GM12878 (cell line): Measurements from ENCODE around the gene EVI5L. TPM values are rescaled to one million over a fixed set of nuclear protein-coding genes. Genes with fewer than 3 reads are reported as not detected.

Source experiments
- ATAC-seq: fragments of 200-7000 bp; cut with Tn5 transposase; 3 replicates; pipeline ENCODE4 v1.9.1; 2020; ENCODE audit warnings: mild to moderate bottlenecking, moderate library complexity
- BruUV-seq: library from RNA; stranded (reverse); fragments of 400-500 nt; replicated peaks from 2 replicates; lab custom pipeline; 2021; lab: Mats Ljungman, UMichigan
- CTCF ChIA-PET: fragments of 300-600 bp; sonication (Branson Sonifier 250); formaldehyde crosslinking; extraction: SDS; loops from one replicate; lab custom pipeline; 2021; ENCODE audit warnings: inconsistent platforms; lab: Yijun Ruan, JAX
- POLR2A ChIA-PET: fragments of 350-600 bp; formaldehyde crosslinking; extraction: SDS; loops from one replicate; lab custom pipeline; 2021; ENCODE audit warnings: inconsistent platforms; lab: Charles Lee
- RAD21 ChIA-PET: fragments of 300-600 bp; sonication (Branson Sonifier 250); formaldehyde crosslinking; loops from one replicate; lab custom pipeline; 2023; ENCODE audit warnings: antibody characterized with exemption; ENCODE audit not compliant: unreplicated experiment; lab: Charles Lee
- SMC1A ChIA-PET: fragments of 300-600 bp; sonication (Branson Sonifier 250); formaldehyde crosslinking; loops from one replicate; lab custom pipeline; 2023; ENCODE audit not compliant: unreplicated experiment, uncharacterized antibody; lab: Charles Lee
- DNase-seq: peaks from one replicate; pipeline ENCODE4 v3.0.0-alpha.2; 2011; ENCODE audit warnings: low read depth, low spot score
- FAIRE-seq: peaks from 3 replicates; lab custom pipeline; 2011; peaks lifted over from hg19 to GRCh38; lab: Jason Lieb, UNC
- H2AFZ ChIP-seq: 2 replicates; pipeline ENCODE4 v1.6.0; 2011; ENCODE audit warnings: low read depth, low read length, control low read depth; ENCODE audit not compliant: control insufficient read depth
- H3K27ac ChIP-seq: 2 replicates; pipeline ENCODE4 v1.5.1; 2011; ENCODE audit warnings: control low read depth; ENCODE audit not compliant: control insufficient read depth, insufficient read depth
- H3K27me3 ChIP-seq, 2 experiments: replicated peaks in 1 of 2; 2 replicates each; pipeline versions ENCODE4 v1.6.0 to v1.6.1; 2011; ENCODE audit warnings: low read length in 1 of 2; ENCODE audit not compliant: control insufficient read depth in 2 of 2, insufficient read depth in 2 of 2
- H3K36me3 ChIP-seq, 2 experiments: 2 replicates each; pipeline ENCODE4 v1.5.1; 2011; ENCODE audit warnings: low read length in 1 of 2; ENCODE audit not compliant: control insufficient read depth in 2 of 2, insufficient read depth in 2 of 2
- H3K4me1 ChIP-seq: 2 replicates; pipeline ENCODE4 v1.6.1; 2011; ENCODE audit warnings: mild to moderate bottlenecking, low read length, moderate library complexity, mixed read lengths; ENCODE audit not compliant: control insufficient read depth, insufficient read depth
- H3K4me2 ChIP-seq: 2 replicates; pipeline ENCODE4 v1.6.0; 2011; ENCODE audit warnings: control low read depth; ENCODE audit not compliant: control insufficient read depth, insufficient read depth
- H3K4me3 ChIP-seq: fragments of 200-600 bp; sonication (generic); 2 replicates; pipeline ENCODE4 v1.5.1; 2016
- H3K79me2 ChIP-seq: 2 replicates; pipeline ENCODE4 v1.6.0; 2011; ENCODE audit warnings: low read length; ENCODE audit not compliant: control insufficient read depth, insufficient read depth
- H3K9ac ChIP-seq: 2 replicates; pipeline ENCODE4 v1.8.0; 2011; ENCODE audit warnings: low read length, control low read depth, mixed read lengths; ENCODE audit not compliant: control insufficient read depth, insufficient read depth
- H3K9me3 ChIP-seq: replicated peaks from 3 replicates; pipeline ENCODE4 v1.5.1; 2011; ENCODE audit warnings: mild to moderate bottlenecking, low read length; ENCODE audit not compliant: control insufficient read depth, insufficient read depth
- H4K20me1 ChIP-seq: 2 replicates; pipeline ENCODE4 v1.6.0; 2011; ENCODE audit not compliant: control insufficient read depth, insufficient read depth
- CBX3 ChIP-seq: fragments of 200-600 bp; sonication (generic); IDR thresholded peaks from 2 replicates; pipeline ENCODE4 v1.6.1; 2016; ENCODE audit warnings: low read depth, borderline replicate concordance
- ESRRA ChIP-seq: IDR thresholded peaks from 2 replicates; pipeline ENCODE4 v1.6.1; 2012; ENCODE audit warnings: mild to moderate bottlenecking, low read length, improper control_type of control experiment
- EZH2 ChIP-seq: IDR thresholded peaks from 2 replicates; pipeline ENCODE4 v1.6.1; 2012; ENCODE audit warnings: low read depth, mild to moderate bottlenecking, control low read depth, inconsistent platforms, low read length, borderline replicate concordance; ENCODE audit not compliant: control insufficient read depth
- KLF5 ChIP-seq: fragments of 450-650 bp; IDR thresholded peaks from 2 replicates; pipeline ENCODE4 v1.6.1; 2014; ENCODE audit warnings: mild to moderate bottlenecking; ENCODE audit not compliant: partially characterized antibody
- MTA3 ChIP-seq: IDR thresholded peaks from 2 replicates; pipeline ENCODE4 v1.6.1; 2012; ENCODE audit warnings: low read length, inconsistent platforms, borderline replicate concordance
- NFIC ChIP-seq: IDR thresholded peaks from 2 replicates; pipeline ENCODE4 v1.6.1; 2012; ENCODE audit warnings: low read depth, mild to moderate bottlenecking, inconsistent platforms, low read length, moderate library complexity
- PAX8 ChIP-seq: fragments of 450-650 bp; IDR thresholded peaks from 2 replicates; pipeline ENCODE4 v1.6.1; 2017; ENCODE audit warnings: mild to moderate bottlenecking, moderate library complexity
- RAD21 ChIP-seq: IDR thresholded peaks from 2 replicates; pipeline ENCODE4 v1.6.1; 2011; ENCODE audit warnings: mild to moderate bottlenecking, low read depth, low read length, moderate library complexity; ENCODE audit not compliant: insufficient read depth
- RFX5 ChIP-seq: IDR thresholded peaks from 2 replicates; pipeline ENCODE4 v1.6.1; 2011; ENCODE audit warnings: low read depth, low read length, improper control_type of control experiment
- SIX5 ChIP-seq: IDR thresholded peaks from 2 replicates; pipeline ENCODE4 v1.6.1; 2011; ENCODE audit warnings: mild to moderate bottlenecking, low read depth, low read length, moderate library complexity; ENCODE audit not compliant: severe bottlenecking
- STAT3 ChIP-seq: IDR thresholded peaks from 2 replicates; pipeline ENCODE4 v1.6.1; 2011; ENCODE audit warnings: low read depth, low read length, improper control_type of control experiment
- ZNF274 ChIP-seq: IDR thresholded peaks from one replicate; pipeline ENCODE4 v1.8.0; 2011; ENCODE audit not compliant: insufficient read length, insufficient read depth
- WGBS: methylation state at CpG from one replicate; pipeline ENCODE4 v1.1.6; 2016; ENCODE audit warnings: low lambda C conversion rate; ENCODE audit not compliant: insufficient replicate concordance, insufficient coverage; ENCODE audit errors: missing lambda C conversion rate; 5-methylcytosine and 5-hydroxymethylcytosine counted together
- in situ Hi-C: fragments of 300-500 bp; cut with MboI; formaldehyde crosslinking; loops from 9 replicates; pipeline ENCODE4 v1.14.3; 2018; ENCODE audit warnings: mixed read lengths
- intact Hi-C: fragments of 100-400 bp; cut with micrococcal nuclease; formaldehyde crosslinking; loops from one replicate; pipeline ENCODE4 v1.14.2; 2022; ENCODE audit not compliant: unreplicated experiment
- polyA plus RNA-seq, 11 experiments: library from polyadenylated mRNA; depleted of rRNA in 4 of 11; unstranded in 6 of 11; stranded (reverse) in 5 of 11; fragments of >200 nt; fragmentation: Nextera tagmentation in 4 of 11; fragmentation: Illumina TruSeq in 1 of 11; extraction: Ambion mirVana in 4 of 11; extraction: Trizol in 1 of 11; gene quantifications; 1 replicate in 1 of 11; 2 replicates in 10 of 11; pipeline versions ENCODE4 v1.2.1 to v1.2.3, GENCODE V29; 2011 to 2016; ENCODE audit warnings: inconsistent platforms in 2 of 11, missing spikeins in 2 of 11, low read depth in 1 of 11
- total RNA-seq, 4 experiments: library from RNA; depleted of rRNA in 3 of 4; stranded (reverse); fragments of >200 nt in 3 of 4; fragmentation: Illumina TruSeq in 1 of 4; extraction: Trizol in 1 of 4; gene quantifications; 2 replicates each; pipeline versions ENCODE4 v1.2.1 to v1.2.3, GENCODE V29; 2013 to 2021
- TF ChIP-seq, protein P1 (sequence below): fragments of 450-650 bp; formaldehyde crosslinking; IDR thresholded peaks from 2 replicates; pipeline ENCODE4 v1.4.0; 2020; ENCODE audit warnings: mild to moderate bottlenecking, moderate library complexity
- TF ChIP-seq, protein P2 (sequence below): fragments of 450-650 bp; IDR thresholded peaks from 2 replicates; pipeline ENCODE4 v1.6.1; 2016; ENCODE audit warnings: mild to moderate bottlenecking
- TF ChIP-seq, protein P3 (sequence below): IDR thresholded peaks from 2 replicates; pipeline ENCODE4 v1.6.1; 2012; ENCODE audit warnings: low read length, inconsistent platforms
- TF ChIP-seq, protein P4 (sequence below): IDR thresholded peaks from 2 replicates; pipeline ENCODE4 v1.6.1; 2011; ENCODE audit warnings: mild to moderate bottlenecking, low read depth, low read length, moderate library complexity; ENCODE audit not compliant: insufficient replicate concordance

EVI5L gene
- total and polyA plus RNA-seq, 10 of the 15 experiments (the other 5 are each of a cell fraction or from before 2014, with no cell fraction given), result 0.23 to 13.8 (median 5.0) TPM

DNA sequence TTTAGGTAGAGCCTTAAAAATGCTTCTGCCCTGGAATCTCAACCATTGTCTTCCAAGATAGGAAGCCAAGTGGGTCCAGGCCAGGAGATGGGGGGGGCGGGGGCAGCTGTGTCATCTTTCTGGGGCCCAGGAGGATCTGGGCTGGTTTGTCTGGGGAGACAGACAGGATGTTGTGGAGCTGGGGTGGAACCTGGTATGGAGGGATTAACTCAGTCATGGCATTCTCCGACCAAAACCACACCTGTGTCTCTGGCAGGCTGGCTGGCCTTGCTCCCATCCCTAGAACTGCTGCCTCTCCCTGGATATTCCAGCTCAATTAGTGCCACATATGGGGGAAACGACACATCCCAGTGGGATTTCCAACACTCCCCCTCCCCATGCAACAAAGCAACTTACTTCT lies 70.9 kb downstream of the EVI5L start:
- Histone ChIP-seq H3K4me1 (peaks cover 14% of the 10 kb centered on the region), H3K27ac (no peak overlapping the region), H3K4me2 (no peak overlapping the region), H3K27me3 (no peaks in the 10 kb centered on the region), H3K9me3 (no peaks in the 10 kb centered on the region), H2AFZ (no peak overlapping the region), H3K36me3 (no peaks in the 10 kb centered on the region), H4K20me1 (peaks cover 9% of the 10 kb centered on the region; the same call in 1 of the 2 replicates), H3K79me2 (peaks cover 27% of the 10 kb centered on the region), H3K9ac (no peak overlapping the region), H3K4me3 (no peak overlapping the region)
- in situ Hi-C loops (no loop called here), intact Hi-C loops (loop anchor here (10.0 kb wide), 1 partner anchor 216 kb away; the partner anchor contains the start of gene TRAPPC5)
- FAIRE-seq (no peak), ATAC-seq (no peak), DNase-seq (no peak)
- ChIA-PET SMC1A (no interaction called here), RAD21 (interaction anchor here (1.2 to 1.9 kb wide), 2 partner anchors 20 to 333 kb away, joined by 3 to 4 read pairs; no protein-coding TSS in a partner anchor), CTCF (interaction anchor here (0.6 to 3.3 kb wide), 4 partner anchors 10 to 28 kb away, joined by 3 to 8 read pairs (median 4); partner anchors contain the start of gene SNAPC2), POLR2A (interaction anchor here (0.7 kb wide), 1 partner anchor 101 kb away, joined by 3 read pairs; no protein-coding TSS in a partner anchor)
- no TSS peak for BruUV-seq
- 45% methylated on average over 3 of the region's 3 CpGs for WGBS
- no peak for TF ChIP-seq SIX5
- no peak for TF ChIP-seq RAD21
- TF ChIP-seq, protein P1, sequence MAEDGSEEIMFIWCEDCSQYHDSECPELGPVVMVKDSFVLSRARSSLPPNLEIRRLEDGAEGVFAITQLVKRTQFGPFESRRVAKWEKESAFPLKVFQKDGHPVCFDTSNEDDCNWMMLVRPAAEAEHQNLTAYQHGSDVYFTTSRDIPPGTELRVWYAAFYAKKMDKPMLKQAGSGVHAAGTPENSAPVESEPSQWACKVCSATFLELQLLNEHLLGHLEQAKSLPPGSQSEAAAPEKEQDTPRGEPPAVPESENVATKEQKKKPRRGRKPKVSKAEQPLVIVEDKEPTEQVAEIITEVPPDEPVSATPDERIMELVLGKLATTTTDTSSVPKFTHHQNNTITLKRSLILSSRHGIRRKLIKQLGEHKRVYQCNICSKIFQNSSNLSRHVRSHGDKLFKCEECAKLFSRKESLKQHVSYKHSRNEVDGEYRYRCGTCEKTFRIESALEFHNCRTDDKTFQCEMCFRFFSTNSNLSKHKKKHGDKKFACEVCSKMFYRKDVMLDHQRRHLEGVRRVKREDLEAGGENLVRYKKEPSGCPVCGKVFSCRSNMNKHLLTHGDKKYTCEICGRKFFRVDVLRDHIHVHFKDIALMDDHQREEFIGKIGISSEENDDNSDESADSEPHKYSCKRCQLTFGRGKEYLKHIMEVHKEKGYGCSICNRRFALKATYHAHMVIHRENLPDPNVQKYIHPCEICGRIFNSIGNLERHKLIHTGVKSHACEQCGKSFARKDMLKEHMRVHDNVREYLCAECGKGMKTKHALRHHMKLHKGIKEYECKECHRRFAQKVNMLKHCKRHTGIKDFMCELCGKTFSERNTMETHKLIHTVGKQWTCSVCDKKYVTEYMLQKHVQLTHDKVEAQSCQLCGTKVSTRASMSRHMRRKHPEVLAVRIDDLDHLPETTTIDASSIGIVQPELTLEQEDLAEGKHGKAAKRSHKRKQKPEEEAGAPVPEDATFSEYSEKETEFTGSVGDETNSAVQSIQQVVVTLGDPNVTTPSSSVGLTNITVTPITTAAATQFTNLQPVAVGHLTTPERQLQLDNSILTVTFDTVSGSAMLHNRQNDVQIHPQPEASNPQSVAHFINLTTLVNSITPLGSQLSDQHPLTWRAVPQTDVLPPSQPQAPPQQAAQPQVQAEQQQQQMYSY (CRISPR knock-in tag), result no peak
- no peak for TF ChIP-seq STAT3
- no peak for TF ChIP-seq NFIC
- TF ChIP-seq, protein P2, sequence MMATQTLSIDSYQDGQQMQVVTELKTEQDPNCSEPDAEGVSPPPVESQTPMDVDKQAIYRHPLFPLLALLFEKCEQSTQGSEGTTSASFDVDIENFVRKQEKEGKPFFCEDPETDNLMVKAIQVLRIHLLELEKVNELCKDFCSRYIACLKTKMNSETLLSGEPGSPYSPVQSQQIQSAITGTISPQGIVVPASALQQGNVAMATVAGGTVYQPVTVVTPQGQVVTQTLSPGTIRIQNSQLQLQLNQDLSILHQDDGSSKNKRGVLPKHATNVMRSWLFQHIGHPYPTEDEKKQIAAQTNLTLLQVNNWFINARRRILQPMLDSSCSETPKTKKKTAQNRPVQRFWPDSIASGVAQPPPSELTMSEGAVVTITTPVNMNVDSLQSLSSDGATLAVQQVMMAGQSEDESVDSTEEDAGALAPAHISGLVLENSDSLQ, result no peak
- TF ChIP-seq ESRRA, result no peak
- TF ChIP-seq, protein P3, sequence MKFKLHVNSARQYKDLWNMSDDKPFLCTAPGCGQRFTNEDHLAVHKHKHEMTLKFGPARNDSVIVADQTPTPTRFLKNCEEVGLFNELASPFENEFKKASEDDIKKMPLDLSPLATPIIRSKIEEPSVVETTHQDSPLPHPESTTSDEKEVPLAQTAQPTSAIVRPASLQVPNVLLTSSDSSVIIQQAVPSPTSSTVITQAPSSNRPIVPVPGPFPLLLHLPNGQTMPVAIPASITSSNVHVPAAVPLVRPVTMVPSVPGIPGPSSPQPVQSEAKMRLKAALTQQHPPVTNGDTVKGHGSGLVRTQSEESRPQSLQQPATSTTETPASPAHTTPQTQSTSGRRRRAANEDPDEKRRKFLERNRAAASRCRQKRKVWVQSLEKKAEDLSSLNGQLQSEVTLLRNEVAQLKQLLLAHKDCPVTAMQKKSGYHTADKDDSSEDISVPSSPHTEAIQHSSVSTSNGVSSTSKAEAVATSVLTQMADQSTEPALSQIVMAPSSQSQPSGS, result no peak
- TF ChIP-seq CBX3, result no peak
- TF ChIP-seq, protein P4, sequence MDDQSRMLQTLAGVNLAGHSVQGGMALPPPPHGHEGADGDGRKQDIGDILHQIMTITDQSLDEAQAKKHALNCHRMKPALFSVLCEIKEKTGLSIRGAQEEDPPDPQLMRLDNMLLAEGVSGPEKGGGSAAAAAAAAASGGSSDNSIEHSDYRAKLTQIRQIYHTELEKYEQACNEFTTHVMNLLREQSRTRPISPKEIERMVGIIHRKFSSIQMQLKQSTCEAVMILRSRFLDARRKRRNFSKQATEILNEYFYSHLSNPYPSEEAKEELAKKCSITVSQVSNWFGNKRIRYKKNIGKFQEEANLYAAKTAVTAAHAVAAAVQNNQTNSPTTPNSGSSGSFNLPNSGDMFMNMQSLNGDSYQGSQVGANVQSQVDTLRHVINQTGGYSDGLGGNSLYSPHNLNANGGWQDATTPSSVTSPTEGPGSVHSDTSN, result no peak
- TF ChIP-seq MTA3, result no peak
- no peak for TF ChIP-seq RFX5
- no peak for TF ChIP-seq EZH2
- no peak for TF ChIP-seq ZNF274
- TF ChIP-seq PAX8, result no peak
- TF ChIP-seq KLF5, result no peak
